ENCODE measurements around the gene ACTN3. TPM values are rescaled to one million over a fixed set of nuclear protein-coding genes. Genes with fewer than 3 reads are reported as not detected.
"Not testable (repeated sequence)": the region's sequence is repeated elsewhere in the genome, so short reads cannot be mapped to it uniquely, and the experiment has no call there.

Gene ACTN3
- total RNA-seq, 1 experiment from 2014 or later: not detected

DNA sequence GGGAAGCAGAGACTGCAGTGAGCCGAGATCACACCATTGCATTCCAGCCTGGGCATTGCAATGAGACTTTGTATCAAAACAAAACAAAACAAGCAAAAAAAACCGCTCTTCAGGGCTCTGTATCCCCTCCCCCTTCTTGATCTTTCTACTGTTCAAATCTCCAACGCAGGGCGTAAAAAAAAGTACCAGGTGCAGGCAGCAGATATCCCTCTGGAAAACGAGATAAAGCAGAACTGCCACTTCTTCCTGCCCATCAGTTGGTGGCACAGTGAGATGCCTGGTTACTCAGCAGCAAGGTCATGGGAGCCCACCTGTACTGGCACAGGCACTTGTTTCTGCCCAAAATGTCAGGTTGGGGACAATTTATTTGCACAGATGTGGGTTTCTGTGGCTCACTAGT lies 57.5 kb downstream of the ACTN3 start:
- BruUV-seq (replicated peaks): no TSS peak
- Mint-ChIP-seq H3K27ac (ENCODE audit: unreplicated experiment) (no peak overlapping the region), H3K27me3 (ENCODE audit: insufficient read depth, unreplicated experiment) (no peaks in the 10 kb centered on the region), H3K4me1 (ENCODE audit: low read depth, unreplicated experiment) (no peaks in the 10 kb centered on the region), H3K9me3 (ENCODE audit: unreplicated experiment) (no peaks in the 10 kb centered on the region), H3K4me3 (ENCODE audit: unreplicated experiment) (no peak overlapping the region), H3K36me3 (ENCODE audit: insufficient read depth, unreplicated experiment) (peaks cover 29% of the 10 kb centered on the region)
- POLR2A ChIA-PET: no interaction called here
- Histone ChIP-seq H3K27me3 (replicated peaks; ENCODE audit: control insufficient read depth, insufficient read depth, low read length) (no peaks in the 10 kb centered on the region), H3K36me3 (ENCODE audit: control insufficient read depth, insufficient read depth, low read length) (0 out of 2 replicates have a peak, but pooled peaks cover 1% of the 10 kb centered on the region), H3K4me3 (ENCODE audit: low read depth, low read length) (no peak overlapping the region), H3K4me1 (no peaks in the 10 kb centered on the region), H3K9me3 (no peaks in the 10 kb centered on the region)
- intact Hi-C loops (cut with micrococcal nuclease; ENCODE audit: unreplicated experiment): no loop called here
- CTCF ChIA-PET: interaction anchor here (0.8 kb wide), 1 partner anchor 56 kb away, joined by 4 read pairs; no protein-coding TSS in a partner anchor
- TF ChIP-seq, protein P1, sequence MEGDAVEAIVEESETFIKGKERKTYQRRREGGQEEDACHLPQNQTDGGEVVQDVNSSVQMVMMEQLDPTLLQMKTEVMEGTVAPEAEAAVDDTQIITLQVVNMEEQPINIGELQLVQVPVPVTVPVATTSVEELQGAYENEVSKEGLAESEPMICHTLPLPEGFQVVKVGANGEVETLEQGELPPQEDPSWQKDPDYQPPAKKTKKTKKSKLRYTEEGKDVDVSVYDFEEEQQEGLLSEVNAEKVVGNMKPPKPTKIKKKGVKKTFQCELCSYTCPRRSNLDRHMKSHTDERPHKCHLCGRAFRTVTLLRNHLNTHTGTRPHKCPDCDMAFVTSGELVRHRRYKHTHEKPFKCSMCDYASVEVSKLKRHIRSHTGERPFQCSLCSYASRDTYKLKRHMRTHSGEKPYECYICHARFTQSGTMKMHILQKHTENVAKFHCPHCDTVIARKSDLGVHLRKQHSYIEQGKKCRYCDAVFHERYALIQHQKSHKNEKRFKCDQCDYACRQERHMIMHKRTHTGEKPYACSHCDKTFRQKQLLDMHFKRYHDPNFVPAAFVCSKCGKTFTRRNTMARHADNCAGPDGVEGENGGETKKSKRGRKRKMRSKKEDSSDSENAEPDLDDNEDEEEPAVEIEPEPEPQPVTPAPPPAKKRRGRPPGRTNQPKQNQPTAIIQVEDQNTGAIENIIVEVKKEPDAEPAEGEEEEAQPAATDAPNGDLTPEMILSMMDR (IDR thresholded peaks at IDR 0.05; ENCODE audit: insufficient read depth in 1 of 2, low read depth in 1 of 2, low read length in 1 of 2, severe bottlenecking in 1 of 2, unreplicated experiment in 1 of 2): no peak
- no peak for DNase-seq

DNA sequence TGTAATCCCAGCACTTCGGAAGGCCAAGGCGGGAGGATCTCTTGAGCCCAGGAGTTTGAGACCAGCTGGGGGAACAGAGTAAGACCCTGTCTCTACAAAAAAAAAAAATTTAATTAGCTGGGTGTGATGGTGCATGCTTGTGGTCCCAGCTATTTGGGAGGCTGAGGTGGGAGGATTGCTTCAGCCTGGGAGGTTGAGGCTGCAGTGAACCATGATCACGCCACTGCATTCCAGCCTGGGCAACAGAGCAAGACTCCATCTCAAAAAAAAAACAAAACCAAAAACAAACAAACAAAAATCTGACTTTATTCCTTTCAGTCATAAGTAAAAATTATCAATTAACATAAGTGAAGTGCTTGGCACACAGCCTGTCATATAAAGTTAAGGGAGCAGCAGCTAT lies 59.9 kb downstream of the ACTN3 start:
- intact Hi-C loops (cut with micrococcal nuclease; ENCODE audit: unreplicated experiment); H3K4me3 ChIP-seq (ENCODE audit: low read depth, low read length); H3K27me3 ChIP-seq (replicated peaks; ENCODE audit: control insufficient read depth, insufficient read depth, low read length); H3K4me1 Mint-ChIP-seq (ENCODE audit: low read depth, unreplicated experiment); BruUV-seq (replicated peaks); H3K27me3 Mint-ChIP-seq (ENCODE audit: insufficient read depth, unreplicated experiment); H3K4me3 Mint-ChIP-seq (ENCODE audit: unreplicated experiment); DNase-seq; H3K4me1 ChIP-seq; H3K9me3 Mint-ChIP-seq (ENCODE audit: unreplicated experiment); H3K36me3 ChIP-seq (ENCODE audit: control insufficient read depth, insufficient read depth, low read length); H3K27ac Mint-ChIP-seq (ENCODE audit: unreplicated experiment); H3K9me3 ChIP-seq: not testable (repeated sequence)
- peaks cover 20% of the 10 kb centered on the region for H3K36me3 Mint-ChIP-seq (ENCODE audit: insufficient read depth, unreplicated experiment)
- CTCF ChIA-PET: interaction anchor here (1.7 kb wide), 1 partner anchor 14 kb away, joined by 6 read pairs; the partner anchor contains the start of genes CCDC87 and CCS
- POLR2A ChIA-PET: interaction anchor here (0.7 to 1.3 kb wide), 2 partner anchors 9 to 72 kb away, joined by 3 to 5 read pairs; no protein-coding TSS in a partner anchor

DNA sequence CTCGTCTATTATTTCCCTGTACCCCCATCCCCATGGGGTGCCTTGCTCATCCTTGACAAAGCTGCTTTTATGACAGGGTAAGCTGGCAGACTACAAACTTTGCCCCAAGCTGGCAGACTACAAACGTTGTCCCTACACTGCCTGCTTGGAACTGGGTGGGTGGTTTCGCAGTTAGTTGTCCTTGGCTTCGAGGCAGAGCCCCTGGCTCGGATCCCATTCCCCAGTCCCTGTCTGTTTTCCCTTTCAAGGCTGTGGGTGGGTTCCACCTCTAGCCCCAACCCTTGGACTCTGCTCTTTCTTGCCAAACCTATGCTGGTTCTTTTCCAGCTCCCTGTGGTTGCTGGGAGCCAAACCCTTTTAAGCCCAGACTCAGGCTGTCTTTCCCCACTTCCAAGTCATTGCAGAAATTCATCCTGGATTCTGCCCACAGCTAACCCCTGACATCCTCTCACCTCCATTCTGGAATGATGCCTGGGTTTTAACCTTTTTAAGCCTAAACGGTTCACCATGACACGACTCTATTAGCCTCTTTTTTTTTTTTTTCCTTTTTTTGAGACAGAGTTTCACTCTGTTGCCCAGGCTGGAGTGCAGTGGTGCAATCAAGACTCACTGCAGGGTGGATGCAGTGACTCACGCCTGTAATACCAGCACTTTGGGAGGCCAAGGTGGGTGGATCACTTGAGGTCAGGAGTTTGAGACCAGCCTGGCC lies 60.6 kb downstream of the ACTN3 start:
- no peak overlapping the region for H3K4me3 ChIP-seq (ENCODE audit: low read depth, low read length)
- no peak overlapping the region for H3K4me3 Mint-ChIP-seq (ENCODE audit: unreplicated experiment)
- no peak overlapping the region for H3K27ac Mint-ChIP-seq (ENCODE audit: unreplicated experiment)
- TF ChIP-seq, protein P1 (IDR thresholded peaks at IDR 0.05; ENCODE audit: insufficient read depth in 1 of 2, low read depth in 1 of 2, low read length in 1 of 2, severe bottlenecking in 1 of 2, unreplicated experiment in 1 of 2): no peak
- H3K4me1 ChIP-seq: no peaks in the 10 kb centered on the region
- intact Hi-C loops (cut with micrococcal nuclease; ENCODE audit: unreplicated experiment): no loop called here
- DNase-seq: no peak
- peaks cover 14% of the 10 kb centered on the region for H3K36me3 Mint-ChIP-seq (ENCODE audit: insufficient read depth, unreplicated experiment)
- no peaks in the 10 kb centered on the region for H3K9me3 Mint-ChIP-seq (ENCODE audit: unreplicated experiment)
- H3K9me3 ChIP-seq: no peaks in the 10 kb centered on the region
- ChIA-PET CTCF (interaction anchor here (1.0 to 1.7 kb wide), 2 partner anchors 9 to 15 kb away, joined by 4 to 6 read pairs; partner anchors contain the start of genes CCDC87, CCS and RBM14), POLR2A (interaction anchor here (0.7 kb wide), 1 partner anchor 72 kb away, joined by 3 read pairs; no protein-coding TSS in a partner anchor)
- H3K27me3 ChIP-seq (replicated peaks; ENCODE audit: control insufficient read depth, insufficient read depth, low read length): no peaks in the 10 kb centered on the region
- no TSS peak for BruUV-seq (replicated peaks)
- 0 out of 2 replicates have a peak, but pooled peaks cover 1% of the 10 kb centered on the region for H3K36me3 ChIP-seq (ENCODE audit: control insufficient read depth, insufficient read depth, low read length)
- H3K4me1 Mint-ChIP-seq (ENCODE audit: low read depth, unreplicated experiment): no peaks in the 10 kb centered on the region
- H3K27me3 Mint-ChIP-seq (ENCODE audit: insufficient read depth, unreplicated experiment): no peaks in the 10 kb centered on the region
